SK-N-SH treated with all-trans-retinoic acid at 6 μM for 48 hours (cell line): ENCODE data around the gene TLE7.

Source experiments
- ATAC-seq: fragments of 200-7000 bp; cut with Tn5 transposase; 3 replicates; pipeline ENCODE4 v1.9.1; 2020; ENCODE audit warnings: mild to moderate bottlenecking, moderate library complexity
- ARNTL ChIP-seq: fragments of 450-650 bp; formaldehyde crosslinking; IDR thresholded peaks from 2 replicates; pipeline ENCODE4 v1.5.0; 2020; ENCODE audit warnings: low read depth, mild to moderate bottlenecking, moderate library complexity, borderline replicate concordance
- CSDC2 ChIP-seq: fragments of 250-450 bp; sonication (Bioruptor Pico); IDR thresholded peaks from 2 replicates; pipeline ENCODE4 v1.5.0; 2020; ENCODE audit warnings: mild to moderate bottlenecking, moderate library complexity
- ESRRG ChIP-seq: fragments of 250-450 bp; sonication (Bioruptor Pico); IDR thresholded peaks from 2 replicates; pipeline ENCODE4 v1.6.1; 2021; ENCODE audit warnings: mild to moderate bottlenecking
- GLIS3 ChIP-seq: fragments of 250-450 bp; sonication (Bioruptor Pico); IDR thresholded peaks from 2 replicates; pipeline ENCODE4 v1.5.0; 2020; ENCODE audit warnings: mild to moderate bottlenecking, moderate library complexity
- ISL1 ChIP-seq: fragments of 250-450 bp; sonication (Bioruptor Pico); IDR thresholded peaks from 2 replicates; pipeline ENCODE4 v2.1.2; 2022; ENCODE audit warnings: mild to moderate bottlenecking, moderate library complexity
- OSR1 ChIP-seq: fragments of 250-450 bp; sonication (Bioruptor Pico); IDR thresholded peaks from 2 replicates; pipeline ENCODE4 v1.8.0; 2022; ENCODE audit warnings: moderate library complexity, mild to moderate bottlenecking, inconsistent platforms
- PATZ1 ChIP-seq: fragments of 250-450 bp; sonication (Bioruptor Pico); IDR thresholded peaks from 2 replicates; pipeline ENCODE4 v1.8.0; 2020; ENCODE audit warnings: mild to moderate bottlenecking, moderate library complexity, borderline replicate concordance
- POU6F1 ChIP-seq: fragments of 250-450 bp; sonication (Bioruptor Pico); IDR thresholded peaks from 2 replicates; pipeline ENCODE4 v1.8.0; 2021; ENCODE audit warnings: low read depth, mild to moderate bottlenecking, moderate library complexity, borderline replicate concordance
- PPARA ChIP-seq: fragments of 250-450 bp; sonication (Bioruptor Pico); IDR thresholded peaks from 2 replicates; pipeline ENCODE4 v1.5.0; 2020; ENCODE audit warnings: mild to moderate bottlenecking, borderline replicate concordance
- RARB ChIP-seq: fragments of 250-450 bp; sonication (Bioruptor Pico); IDR thresholded peaks from 2 replicates; pipeline ENCODE4 v1.8.0; 2021; ENCODE audit warnings: mild to moderate bottlenecking, moderate library complexity
- SNAI2 ChIP-seq: fragments of 250-450 bp; sonication (Bioruptor Pico); IDR thresholded peaks from 2 replicates; pipeline ENCODE4 v1.5.0; 2020; ENCODE audit warnings: mild to moderate bottlenecking, moderate library complexity
- TCF4 ChIP-seq: fragments of 250-450 bp; sonication (Bioruptor Pico); IDR thresholded peaks from 2 replicates; pipeline ENCODE4 v1.8.0; 2021; ENCODE audit warnings: mild to moderate bottlenecking, moderate library complexity, borderline replicate concordance
- TOX ChIP-seq: fragments of 250-450 bp; sonication (Bioruptor Pico); IDR thresholded peaks from 2 replicates; pipeline ENCODE4 v1.8.0; 2021; ENCODE audit warnings: mild to moderate bottlenecking, moderate library complexity, borderline replicate concordance
- TSHZ2 ChIP-seq: fragments of 250-450 bp; sonication (Bioruptor Pico); IDR thresholded peaks from 2 replicates; pipeline ENCODE4 v1.5.0; 2020; ENCODE audit warnings: mild to moderate bottlenecking, moderate library complexity
- ZC3H10 ChIP-seq: fragments of 250-450 bp; sonication (Bioruptor Pico); IDR thresholded peaks from 2 replicates; pipeline ENCODE4 v1.5.1; 2021; ENCODE audit warnings: mild to moderate bottlenecking, moderate library complexity
- ZFP3 ChIP-seq: fragments of 250-450 bp; sonication (Bioruptor Pico); IDR thresholded peaks from 2 replicates; pipeline ENCODE4 v1.5.0; 2020; ENCODE audit warnings: mild to moderate bottlenecking, moderate library complexity
- ZNF565 ChIP-seq: fragments of 450-650 bp; formaldehyde crosslinking; conservative IDR thresholded peaks from 2 replicates; pipeline ENCODE4 v1.5.0; 2020; ENCODE audit warnings: low read depth, mild to moderate bottlenecking, moderate library complexity
- ZNF8 ChIP-seq: fragments of 450-650 bp; formaldehyde crosslinking; IDR thresholded peaks from 2 replicates; pipeline ENCODE4 v1.5.0; 2020; ENCODE audit warnings: mild to moderate bottlenecking, moderate library complexity
- TF ChIP-seq, protein P1 (sequence below): fragments of 250-450 bp; sonication (Bioruptor Pico); IDR thresholded peaks from 2 replicates; pipeline ENCODE4 v1.5.1; 2021; ENCODE audit warnings: mild to moderate bottlenecking, moderate library complexity
- TF ChIP-seq, protein P2 (sequence below): fragments of 250-450 bp; sonication (Bioruptor Pico); IDR thresholded peaks from 2 replicates; pipeline ENCODE4 v1.5.1; 2020; ENCODE audit warnings: low read depth, mild to moderate bottlenecking, moderate library complexity

Gene TLE7

GRCh38 chr16:71421911-71422310 lies 19.9 kb downstream of the TLE7 start:
- TF ChIP-seq TOX = no peak
- TF ChIP-seq TCF4 = no peak
- ATAC-seq = no peak

- ATAC-seq = no peak
- TF ChIP-seq TOX (no peak), POU6F1 (CRISPR knock-in tag) (no peak), ZNF565 (CRISPR knock-in tag) (no peak), TSHZ2 (CRISPR knock-in tag) (no peak), ISL1 (CRISPR knock-in tag) (no peak), PPARA (CRISPR knock-in tag) (no peak), OSR1 (CRISPR knock-in tag) (no peak), PATZ1 (CRISPR knock-in tag) (no peak), ZFP3 (CRISPR knock-in tag) (no peak), ZC3H10 (CRISPR knock-in tag) (no peak), ESRRG (CRISPR knock-in tag) (no peak), ZNF8 (CRISPR knock-in tag) (no peak)
- TF ChIP-seq, protein P1, sequence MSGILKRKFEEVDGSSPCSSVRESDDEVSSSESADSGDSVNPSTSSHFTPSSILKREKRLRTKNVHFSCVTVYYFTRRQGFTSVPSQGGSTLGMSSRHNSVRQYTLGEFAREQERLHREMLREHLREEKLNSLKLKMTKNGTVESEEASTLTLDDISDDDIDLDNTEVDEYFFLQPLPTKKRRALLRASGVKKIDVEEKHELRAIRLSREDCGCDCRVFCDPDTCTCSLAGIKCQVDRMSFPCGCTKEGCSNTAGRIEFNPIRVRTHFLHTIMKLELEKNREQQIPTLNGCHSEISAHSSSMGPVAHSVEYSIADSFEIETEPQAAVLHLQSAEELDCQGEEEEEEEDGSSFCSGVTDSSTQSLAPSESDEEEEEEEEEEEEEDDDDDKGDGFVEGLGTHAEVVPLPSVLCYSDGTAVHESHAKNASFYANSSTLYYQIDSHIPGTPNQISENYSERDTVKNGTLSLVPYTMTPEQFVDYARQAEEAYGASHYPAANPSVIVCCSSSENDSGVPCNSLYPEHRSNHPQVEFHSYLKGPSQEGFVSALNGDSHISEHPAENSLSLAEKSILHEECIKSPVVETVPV (CRISPR knock-in tag) = no peak
- TF ChIP-seq, protein P2, sequence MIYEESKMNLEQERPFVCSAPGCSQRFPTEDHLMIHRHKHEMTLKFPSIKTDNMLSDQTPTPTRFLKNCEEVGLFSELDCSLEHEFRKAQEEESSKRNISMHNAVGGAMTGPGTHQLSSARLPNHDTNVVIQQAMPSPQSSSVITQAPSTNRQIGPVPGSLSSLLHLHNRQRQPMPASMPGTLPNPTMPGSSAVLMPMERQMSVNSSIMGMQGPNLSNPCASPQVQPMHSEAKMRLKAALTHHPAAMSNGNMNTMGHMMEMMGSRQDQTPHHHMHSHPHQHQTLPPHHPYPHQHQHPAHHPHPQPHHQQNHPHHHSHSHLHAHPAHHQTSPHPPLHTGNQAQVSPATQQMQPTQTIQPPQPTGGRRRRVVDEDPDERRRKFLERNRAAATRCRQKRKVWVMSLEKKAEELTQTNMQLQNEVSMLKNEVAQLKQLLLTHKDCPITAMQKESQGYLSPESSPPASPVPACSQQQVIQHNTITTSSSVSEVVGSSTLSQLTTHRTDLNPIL (CRISPR knock-in tag) = no peak
These were observed 27.8 kb downstream of the TLE7 start for GRCh38 chr16:71414038-71414437.

DNA sequence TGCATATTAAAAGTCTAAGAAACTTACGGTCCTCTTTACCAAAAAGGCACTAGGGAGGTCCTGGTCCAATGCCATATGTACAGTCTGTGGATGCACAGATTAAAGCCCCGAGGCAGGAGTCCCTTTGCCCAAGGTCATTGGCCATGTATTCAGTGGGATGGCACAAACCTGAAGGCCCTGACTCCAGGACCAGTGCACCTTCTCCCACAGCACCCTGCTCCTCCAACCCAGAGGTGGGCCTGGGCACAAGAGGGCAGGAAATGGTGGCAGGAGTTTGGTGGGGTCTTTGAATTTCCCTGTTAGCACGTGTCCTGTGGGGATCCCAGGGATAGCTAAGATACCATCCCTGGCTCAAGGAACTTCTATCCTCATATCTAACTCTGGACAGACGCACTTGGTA lies 28.5 kb downstream of the TLE7 start:
- TF ChIP-seq PPARA (CRISPR knock-in tag) (no peak), SNAI2 (CRISPR knock-in tag) (no peak), CSDC2 (CRISPR knock-in tag) (no peak), ARNTL (no peak), RARB (CRISPR knock-in tag) (no peak), GLIS3 (no peak), TOX (no peak), ZFP3 (CRISPR knock-in tag) (no peak), ZNF565 (CRISPR knock-in tag) (no peak), OSR1 (CRISPR knock-in tag) (no peak)
- TF ChIP-seq, protein P1 (CRISPR knock-in tag) = no peak
- no peak for ATAC-seq
